Hepatocyte (in vitro differentiated cells): Measurements from ENCODE around the gene ITPR3.

ENCODE experiments used
- EZH2 ChIP-seq: fragments of 200-600 bp; sonication (generic); IDR thresholded peaks from 2 replicates; pipeline ENCODE4 v1.6.1; 2016; ENCODE audit warnings: antibody characterized with exemption, mild to moderate bottlenecking, borderline replicate concordance
- EZH2phosphoT487 ChIP-seq: fragments of 200-600 bp; sonication (generic); IDR thresholded peaks from one replicate; pipeline ENCODE4 v1.6.1; 2018; ENCODE audit warnings: antibody characterized with exemption, mild to moderate bottlenecking, low read depth, moderate library complexity; ENCODE audit not compliant: unreplicated experiment, severe bottlenecking
- TF ChIP-seq, protein P1 (sequence below): fragments of 200-600 bp; sonication (generic); IDR thresholded peaks from 2 replicates; pipeline ENCODE4 v1.5.1; 2016; ENCODE audit warnings: antibody characterized with exemption, mild to moderate bottlenecking; ENCODE audit not compliant: poor library complexity

DNA sequence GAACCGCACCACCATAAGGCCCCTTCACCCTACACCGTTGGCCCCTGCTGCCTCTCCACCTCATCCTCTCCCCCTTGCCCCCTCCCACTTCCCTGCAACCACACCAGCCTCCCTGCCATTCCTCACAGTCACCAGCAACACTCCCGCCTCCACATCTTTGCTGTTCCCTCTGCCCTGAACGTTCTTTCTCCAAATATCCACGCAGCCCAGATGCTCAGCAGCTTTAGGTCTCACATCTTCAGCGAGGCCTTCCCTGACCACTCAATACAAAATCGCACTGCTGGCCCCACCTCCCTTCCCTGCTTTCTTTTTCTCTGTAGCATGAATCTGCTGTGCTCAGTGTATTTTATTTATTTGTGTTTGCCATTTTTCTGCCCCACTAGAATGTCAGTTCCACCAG lies 20.5 kb downstream of the ITPR3 start:
- TF ChIP-seq, protein P1, sequence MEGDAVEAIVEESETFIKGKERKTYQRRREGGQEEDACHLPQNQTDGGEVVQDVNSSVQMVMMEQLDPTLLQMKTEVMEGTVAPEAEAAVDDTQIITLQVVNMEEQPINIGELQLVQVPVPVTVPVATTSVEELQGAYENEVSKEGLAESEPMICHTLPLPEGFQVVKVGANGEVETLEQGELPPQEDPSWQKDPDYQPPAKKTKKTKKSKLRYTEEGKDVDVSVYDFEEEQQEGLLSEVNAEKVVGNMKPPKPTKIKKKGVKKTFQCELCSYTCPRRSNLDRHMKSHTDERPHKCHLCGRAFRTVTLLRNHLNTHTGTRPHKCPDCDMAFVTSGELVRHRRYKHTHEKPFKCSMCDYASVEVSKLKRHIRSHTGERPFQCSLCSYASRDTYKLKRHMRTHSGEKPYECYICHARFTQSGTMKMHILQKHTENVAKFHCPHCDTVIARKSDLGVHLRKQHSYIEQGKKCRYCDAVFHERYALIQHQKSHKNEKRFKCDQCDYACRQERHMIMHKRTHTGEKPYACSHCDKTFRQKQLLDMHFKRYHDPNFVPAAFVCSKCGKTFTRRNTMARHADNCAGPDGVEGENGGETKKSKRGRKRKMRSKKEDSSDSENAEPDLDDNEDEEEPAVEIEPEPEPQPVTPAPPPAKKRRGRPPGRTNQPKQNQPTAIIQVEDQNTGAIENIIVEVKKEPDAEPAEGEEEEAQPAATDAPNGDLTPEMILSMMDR = no peak
- TF ChIP-seq EZH2 (no peak), EZH2phosphoT487 (no peak)
